ENCODE measurements around the gene RAB32.
"Not testable (repeated sequence)": the region's sequence is repeated elsewhere in the genome, so short reads cannot be mapped to it uniquely, and the experiment has no call there.

RAB32 gene

GRCh38 chr6:146543211-146543939 lies at the start of gene RAB32:
Gene RAB32 (plus strand): TSS chr6:146543833. CDS start chr6:146543872, 39 bp downstream.
- DNase-seq (ENCODE audit: low read depth, low spot score): no peak

GRCh38 chr6:146498309-146498708 lies 45.3 kb upstream of the RAB32 start:
- no peak for DNase-seq (ENCODE audit: low read depth, low spot score)

- DNase-seq (ENCODE audit: low read depth, low spot score): no peak
Observed at GRCh38 chr6:146503096-146503495, 40.5 kb upstream of the RAB32 start.

- no peak for DNase-seq (ENCODE audit: low read depth, low spot score)
Observed at GRCh38 chr6:146515212-146515611, 28.4 kb upstream of the RAB32 start.

GRCh38 chr6:146526192-146526591 lies 17.4 kb upstream of the RAB32 start:
- no peak for DNase-seq (ENCODE audit: low read depth, low spot score)

GRCh38 chr6:146532702-146533101 lies 10.9 kb upstream of the RAB32 start:
- DNase-seq (ENCODE audit: low read depth, low spot score): no peak

GRCh38 chr6:146542881-146543210 lies 787 bp upstream of the RAB32 start:
- no peak for DNase-seq (ENCODE audit: low read depth, low spot score)

GRCh38 chr6:146543940-146544615 lies 445 bp downstream of the RAB32 start:
- no peak for DNase-seq (ENCODE audit: low read depth, low spot score)

GRCh38 chr6:146544616-146545182 lies 1.1 kb downstream of the RAB32 start:
- no peak for DNase-seq (ENCODE audit: low read depth, low spot score)

GRCh38 chr6:146545581-146545980 lies 1.9 kb downstream of the RAB32 start:
- no peak for DNase-seq (ENCODE audit: low read depth, low spot score)

GRCh38 chr6:146546443-146547043 lies 2.9 kb downstream of the RAB32 start:
- DNase-seq (ENCODE audit: low read depth, low spot score): no peak

- no peak for DNase-seq (ENCODE audit: low read depth, low spot score)
Observed at GRCh38 chr6:146547889-146548288, 4.3 kb downstream of the RAB32 start.

- no peak for DNase-seq (ENCODE audit: low read depth, low spot score)
Observed at GRCh38 chr6:146548898-146549374, 5.3 kb downstream of the RAB32 start.

- no peak for DNase-seq (ENCODE audit: low read depth, low spot score)
Observed at GRCh38 chr6:146550911-146551310, 7.3 kb downstream of the RAB32 start.

GRCh38 chr6:146551545-146551944 lies 7.9 kb downstream of the RAB32 start:
- no peak for DNase-seq (ENCODE audit: low read depth, low spot score)

GRCh38 chr6:146553377-146554135 lies 9.9 kb downstream of the RAB32 start:
- no peak for DNase-seq (ENCODE audit: low read depth, low spot score)

- DNase-seq (ENCODE audit: low read depth, low spot score): no peak
Observed at GRCh38 chr6:146560607-146561006, 17.0 kb downstream of the RAB32 start.

GRCh38 chr6:146566661-146567060 lies 23.0 kb downstream of the RAB32 start:
- DNase-seq (ENCODE audit: low read depth, low spot score): not testable (repeated sequence)

- not testable (repeated sequence) for DNase-seq (ENCODE audit: low read depth, low spot score)
Observed at GRCh38 chr6:146568619-146569018, 25.0 kb downstream of the RAB32 start.

- no peak for DNase-seq (ENCODE audit: low read depth, low spot score)
Observed at GRCh38 chr6:146574211-146574610, 30.6 kb downstream of the RAB32 start.

GRCh38 chr6:146578054-146578453 lies 34.4 kb downstream of the RAB32 start:
- DNase-seq (ENCODE audit: low read depth, low spot score): no peak

GRCh38 chr6:146581968-146582367 lies 38.3 kb downstream of the RAB32 start:
- DNase-seq (ENCODE audit: low read depth, low spot score): no peak

Measured in activated CD4-positive, CD25-positive, alpha-beta regulatory T cell treated with anti-CD3 and anti-CD28 coated beads, Interleukin-2, amount 50 U/mL, for 16 hours (primary cell).